Body of pancreas (tissue), 4 donors: ENCODE data around the gene GCLC.

Experiments
- POLR2A ChIP-seq, 3 donors: fragments of 450-650 bp; IDR thresholded peaks; one replicate each; pipeline ENCODE4 v1.6.1; 2016; ENCODE audit warnings: antibody characterized with exemption in 3 of 3, mild to moderate bottlenecking in 2 of 3
- TF ChIP-seq, protein P1 (sequence below), 7 experiments: fragments of 450-650 bp in 4 of 7; fragments of 200-600 bp in 3 of 7; sonication (generic) in 3 of 7; IDR thresholded peaks; one replicate each; pipeline ENCODE4 v1.5.1; 2016 to 2019; ENCODE audit warnings: antibody characterized with exemption in 7 of 7

DNA sequence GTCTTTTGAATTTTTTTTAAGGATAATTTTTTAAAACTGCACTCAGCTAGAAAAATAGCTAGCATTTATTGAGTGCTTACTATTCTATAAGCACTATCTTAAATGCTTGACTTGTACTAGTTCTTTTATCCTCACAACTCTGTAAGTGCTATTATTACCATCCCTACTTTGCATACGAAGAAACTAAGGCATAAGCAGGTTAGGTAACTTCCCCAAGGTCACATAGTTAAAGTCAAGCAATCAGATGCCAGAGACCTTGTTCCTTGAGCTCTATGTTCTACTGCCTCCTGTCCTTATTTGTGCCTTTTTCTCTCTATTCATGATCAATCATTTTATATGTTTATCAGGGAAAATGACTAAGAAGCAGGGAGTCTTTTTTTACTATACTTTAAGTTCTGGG is 65.0 kb downstream of the GCLC start:
- TF ChIP-seq, protein P1, sequence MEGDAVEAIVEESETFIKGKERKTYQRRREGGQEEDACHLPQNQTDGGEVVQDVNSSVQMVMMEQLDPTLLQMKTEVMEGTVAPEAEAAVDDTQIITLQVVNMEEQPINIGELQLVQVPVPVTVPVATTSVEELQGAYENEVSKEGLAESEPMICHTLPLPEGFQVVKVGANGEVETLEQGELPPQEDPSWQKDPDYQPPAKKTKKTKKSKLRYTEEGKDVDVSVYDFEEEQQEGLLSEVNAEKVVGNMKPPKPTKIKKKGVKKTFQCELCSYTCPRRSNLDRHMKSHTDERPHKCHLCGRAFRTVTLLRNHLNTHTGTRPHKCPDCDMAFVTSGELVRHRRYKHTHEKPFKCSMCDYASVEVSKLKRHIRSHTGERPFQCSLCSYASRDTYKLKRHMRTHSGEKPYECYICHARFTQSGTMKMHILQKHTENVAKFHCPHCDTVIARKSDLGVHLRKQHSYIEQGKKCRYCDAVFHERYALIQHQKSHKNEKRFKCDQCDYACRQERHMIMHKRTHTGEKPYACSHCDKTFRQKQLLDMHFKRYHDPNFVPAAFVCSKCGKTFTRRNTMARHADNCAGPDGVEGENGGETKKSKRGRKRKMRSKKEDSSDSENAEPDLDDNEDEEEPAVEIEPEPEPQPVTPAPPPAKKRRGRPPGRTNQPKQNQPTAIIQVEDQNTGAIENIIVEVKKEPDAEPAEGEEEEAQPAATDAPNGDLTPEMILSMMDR (IDR thresholded peaks at IDR 0.05), result no peak
- no peak for TF ChIP-seq POLR2A (IDR thresholded peaks at IDR 0.05)
